PC-9 (cell line): ENCODE data around the gene SLC25A41.

ENCODE experiments used
- CTCF ChIP-seq: fragments of 200-600 bp; sonication (generic); conservative IDR thresholded peaks from 2 replicates; pipeline ENCODE4 v1.6.1; 2017; ENCODE audit warnings: mixed run types, antibody characterized with exemption, mild to moderate bottlenecking, moderate library complexity
- EZH2 ChIP-seq: fragments of 200-600 bp; sonication (generic); IDR thresholded peaks from 2 replicates; pipeline ENCODE4 v1.8.0; 2017; ENCODE audit warnings: antibody characterized with exemption, low read depth

- TF ChIP-seq CTCF: no peak
- TF ChIP-seq EZH2: no peak
Measured at GRCh38 chr19:6483235-6483634, 49.7 kb upstream of the SLC25A41 start.
